Omental fat pad (tissue), 4 donors: ENCODE results near the gene ZNF2. TPM values are rescaled to one million over a fixed set of nuclear protein-coding genes. Genes with fewer than 3 reads are reported as not detected.

Experiments used
- ATAC-seq: fragments of 150-250 bp; one replicate; pipeline ENCODE4 v1.9.1; 2016; ENCODE audit warnings: mild to moderate bottlenecking, moderate library complexity; ENCODE audit not compliant: low FRiP score
- DNase-seq: peaks from one replicate; pipeline ENCODE4 v3.0.0-alpha.2; 2019; ENCODE audit warnings: low spot score
- total RNA-seq, 4 donors: library from RNA; depleted of rRNA; stranded (reverse); fragments of >200 nt; gene quantifications; one replicate each; pipeline ENCODE4 v1.1.0, GENCODE V29; 2016
- TF ChIP-seq, protein P1 (sequence below), 3 donors: fragments of 450-650 bp; IDR thresholded peaks; one replicate each; pipeline ENCODE4 v1.5.1; 2016 to 2017; ENCODE audit warnings: antibody characterized with exemption in 3 of 3, mild to moderate bottlenecking in 3 of 3, moderate library complexity in 2 of 3

ZNF2 gene
- total RNA-seq, result 1 to 10 TPM; 2.1 to 7.4 (median 2.7) TPM

DNA sequence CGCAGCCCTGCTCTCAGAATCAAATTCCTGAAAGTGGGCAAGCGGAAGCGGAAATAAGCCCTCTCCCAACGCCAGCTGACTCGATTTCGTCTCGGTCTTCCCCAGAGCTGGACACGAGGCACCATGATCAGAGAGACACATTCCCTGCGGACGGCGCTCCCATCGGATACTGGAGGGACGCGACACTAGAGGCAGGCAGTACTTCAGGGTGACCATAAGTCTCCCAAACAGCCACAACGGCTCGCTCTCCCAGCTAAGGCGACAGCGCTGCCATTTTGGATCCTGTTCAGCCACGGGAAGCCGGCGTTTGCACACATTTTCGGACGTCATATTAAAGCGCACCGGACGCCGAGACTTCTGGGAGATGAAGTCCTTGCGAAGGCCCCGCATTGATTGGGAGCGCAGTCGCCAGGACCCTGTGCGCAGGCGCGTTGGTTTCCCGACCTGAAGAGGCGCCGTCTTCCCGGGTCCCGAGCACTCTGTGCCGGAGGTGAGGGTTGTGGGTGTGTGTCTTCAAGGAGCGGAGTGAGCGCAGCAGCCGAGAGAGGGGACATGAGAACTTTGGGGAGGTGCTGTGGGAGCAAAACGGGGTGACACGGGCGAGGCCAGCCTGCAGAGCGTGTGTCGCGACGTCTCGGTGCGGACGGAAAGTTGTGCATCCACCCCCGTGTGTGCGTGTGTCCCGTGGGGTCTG, at the start of gene ZNF2:
Gene ZNF2, plus strand, starts transcription at position 439 of the 694 bp plus-strand sequence. CDS start 10,418 bp downstream, outside the sequence.
- DNase-seq (peak; percentile 97), ATAC-seq (peak; percentile 99)
- TF ChIP-seq, protein P1, sequence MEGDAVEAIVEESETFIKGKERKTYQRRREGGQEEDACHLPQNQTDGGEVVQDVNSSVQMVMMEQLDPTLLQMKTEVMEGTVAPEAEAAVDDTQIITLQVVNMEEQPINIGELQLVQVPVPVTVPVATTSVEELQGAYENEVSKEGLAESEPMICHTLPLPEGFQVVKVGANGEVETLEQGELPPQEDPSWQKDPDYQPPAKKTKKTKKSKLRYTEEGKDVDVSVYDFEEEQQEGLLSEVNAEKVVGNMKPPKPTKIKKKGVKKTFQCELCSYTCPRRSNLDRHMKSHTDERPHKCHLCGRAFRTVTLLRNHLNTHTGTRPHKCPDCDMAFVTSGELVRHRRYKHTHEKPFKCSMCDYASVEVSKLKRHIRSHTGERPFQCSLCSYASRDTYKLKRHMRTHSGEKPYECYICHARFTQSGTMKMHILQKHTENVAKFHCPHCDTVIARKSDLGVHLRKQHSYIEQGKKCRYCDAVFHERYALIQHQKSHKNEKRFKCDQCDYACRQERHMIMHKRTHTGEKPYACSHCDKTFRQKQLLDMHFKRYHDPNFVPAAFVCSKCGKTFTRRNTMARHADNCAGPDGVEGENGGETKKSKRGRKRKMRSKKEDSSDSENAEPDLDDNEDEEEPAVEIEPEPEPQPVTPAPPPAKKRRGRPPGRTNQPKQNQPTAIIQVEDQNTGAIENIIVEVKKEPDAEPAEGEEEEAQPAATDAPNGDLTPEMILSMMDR (IDR thresholded peaks at IDR 0.05), result no peak

DNA sequence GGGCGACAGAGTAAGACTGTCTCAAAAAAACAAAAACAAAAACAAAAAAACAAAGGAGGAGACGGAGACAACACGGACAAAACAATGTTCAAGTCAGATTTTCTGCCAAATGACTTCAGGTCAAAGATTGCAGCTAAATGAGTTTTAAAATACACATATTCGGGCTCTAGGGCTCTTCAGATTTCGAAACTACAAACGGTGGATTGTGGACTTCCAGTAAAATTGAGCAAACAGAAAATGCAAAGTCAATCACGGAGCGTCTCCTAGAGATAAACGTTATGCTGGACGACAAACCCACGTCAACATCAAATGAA, 44.6 kb upstream of the ZNF2 start:
- ATAC-seq, result peak; percentile 19
- TF ChIP-seq, protein P1 (IDR thresholded peaks at IDR 0.05), result no peak
- DNase-seq, result no peak

DNA sequence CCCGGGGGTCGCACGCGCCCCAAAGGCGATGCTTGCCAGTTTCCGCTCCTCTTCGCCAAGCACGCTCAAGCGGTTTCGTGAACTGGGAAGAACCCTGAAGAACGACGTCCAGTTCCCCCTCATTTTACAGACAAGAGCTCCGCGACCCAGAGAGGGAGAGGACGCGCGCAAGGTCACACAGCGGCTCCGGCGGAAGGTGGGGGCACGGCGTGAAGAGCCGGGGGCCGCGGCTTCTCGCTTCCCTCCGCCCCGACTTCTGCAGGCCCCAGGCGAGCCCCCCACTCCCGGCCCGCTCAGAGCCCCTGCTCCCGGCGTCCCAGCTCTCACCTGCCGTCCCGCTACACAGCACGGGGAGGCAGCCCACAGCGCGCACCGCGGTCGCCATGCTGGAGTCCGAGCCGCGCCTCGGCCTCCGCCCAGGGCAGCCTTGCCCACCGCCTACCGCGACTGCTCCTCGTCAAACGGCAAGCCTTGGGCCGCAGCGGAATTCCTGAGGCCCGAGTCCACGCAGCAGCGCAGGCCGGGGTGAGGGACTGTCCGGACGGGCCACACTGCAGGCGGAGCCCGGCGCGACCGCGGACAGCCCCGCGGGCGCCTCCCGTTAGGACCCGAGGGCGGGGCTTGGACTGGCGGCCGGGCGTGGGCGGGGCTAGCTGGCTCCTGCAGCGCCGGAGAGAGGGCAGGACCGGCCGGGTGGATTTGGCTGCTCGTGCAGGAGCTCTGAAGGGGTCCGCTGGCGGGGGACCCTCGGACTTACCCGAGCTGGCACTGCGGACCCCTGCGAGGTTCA, 44.0 kb upstream of the ZNF2 start, which contains the start of gene MRPS5:
Gene MRPS5, minus strand, starts transcription at position 402 of the 790 bp plus-strand sequence. Its CDS starts 17 bp downstream, at position 385.
- TF ChIP-seq, protein P1 (IDR thresholded peaks at IDR 0.05), result no peak
- peak; percentile 68 for DNase-seq
- ATAC-seq, result peak; percentile 96

DNA sequence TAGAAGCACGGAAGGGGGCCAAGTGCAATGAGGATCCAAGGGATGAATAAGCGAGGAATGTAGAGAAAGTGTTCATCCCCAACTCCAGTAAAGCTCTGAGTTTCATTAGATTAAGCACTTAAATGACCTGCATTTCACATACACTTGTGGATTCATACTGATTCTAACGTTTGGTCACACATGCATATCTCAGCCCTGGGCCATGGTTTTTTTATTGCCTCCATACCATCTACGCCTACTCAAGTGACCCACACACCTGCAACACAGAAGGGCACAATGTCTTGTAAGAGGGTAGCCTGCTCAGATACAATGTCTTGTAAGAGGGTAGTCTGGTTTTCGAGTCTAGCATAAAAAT, 43.4 kb upstream of the ZNF2 start:
- no peak for DNase-seq
- TF ChIP-seq, protein P1 (IDR thresholded peaks at IDR 0.05), result no peak
- ATAC-seq, result no peak

DNA sequence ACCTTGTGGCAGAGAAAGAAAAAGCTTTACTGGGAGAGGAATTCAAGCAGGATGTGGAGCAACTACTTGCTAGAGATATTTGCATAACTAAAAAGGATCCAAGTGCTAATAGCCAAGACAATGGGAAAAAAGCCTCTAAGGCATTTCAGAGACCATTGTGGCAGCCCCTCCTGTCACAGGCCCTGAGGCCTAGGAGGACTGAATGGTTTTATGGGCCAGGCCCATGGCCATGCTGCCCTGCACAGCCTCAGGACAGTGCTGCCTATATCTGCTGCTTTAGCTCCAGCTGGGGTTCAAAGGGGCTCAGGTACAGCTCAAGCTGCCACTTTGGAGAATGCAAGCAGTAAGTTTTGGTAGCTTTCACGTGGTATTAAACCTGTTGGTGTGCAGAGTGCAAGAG, 26.9 kb upstream of the ZNF2 start:
- TF ChIP-seq, protein P1 (IDR thresholded peaks at IDR 0.05), result no peak
- DNase-seq (no peak), ATAC-seq (no peak)

DNA sequence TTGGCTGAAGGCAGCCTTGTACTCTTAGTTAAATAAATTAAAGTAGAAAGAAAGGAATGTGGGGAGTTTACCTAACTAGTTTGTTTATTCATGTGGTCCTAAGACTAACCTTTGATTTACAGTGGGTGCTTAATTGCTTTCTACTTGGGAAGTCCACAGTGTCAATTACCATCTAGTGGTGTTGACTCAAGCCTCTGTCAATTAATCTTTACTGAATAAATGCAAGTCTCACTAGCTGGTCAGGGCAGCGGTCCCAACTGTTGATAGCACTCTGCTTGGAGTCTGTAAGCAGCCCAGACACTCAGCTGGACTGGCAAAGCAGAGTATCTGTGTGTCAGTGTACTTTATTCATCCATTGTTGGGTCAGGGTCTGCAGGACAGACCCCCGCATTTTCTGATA, 21.8 kb upstream of the ZNF2 start:
- ATAC-seq (no peak), DNase-seq (no peak)
- TF ChIP-seq, protein P1 (IDR thresholded peaks at IDR 0.05), result no peak
